Thyroid gland (tissue), 4 donors: ENCODE measurements around the gene CCDC7. TPM values are rescaled to one million over a fixed set of nuclear protein-coding genes. Genes with fewer than 3 reads are reported as not detected.
"Not testable (repeated sequence)": the region's sequence is repeated elsewhere in the genome, so short reads cannot be mapped to it uniquely, and the experiment has no call there.

Experiments
- DNase-seq, 2 donors: peaks; one replicate each; pipeline ENCODE4 v3.0.0-alpha.2; 2019
- H3K27ac ChIP-seq, 3 donors: fragments of 200-600 bp; sonication (generic); 1 replicate in 2 of 3; 2 replicates in 1 of 3; pipeline ENCODE4 v1.5.1; 2016 to 2019; ENCODE audit warnings: mild to moderate bottlenecking in 1 of 3, moderate library complexity in 1 of 3
- H3K27me3 ChIP-seq: fragments of 200-600 bp; sonication (generic); one replicate; pipeline ENCODE4 v1.5.1; 2019
- H3K36me3 ChIP-seq, 2 donors: fragments of 200-600 bp; sonication (generic); one replicate each; pipeline ENCODE4 v1.5.1; 2016 to 2019
- H3K4me1 ChIP-seq, 2 donors: fragments of 200-600 bp; sonication (generic); one replicate each; pipeline ENCODE4 v1.5.1; 2017 to 2019
- H3K4me3 ChIP-seq, 3 donors: fragments of 200-600 bp; sonication (generic); replicated peaks in 1 of 3; 1 replicate in 2 of 3; 2 replicates in 1 of 3; pipeline ENCODE4 v1.5.1; 2016; ENCODE audit warnings: mild to moderate bottlenecking in 1 of 3
- H3K9me3 ChIP-seq: fragments of 200-600 bp; sonication (generic); one replicate; pipeline ENCODE4 v1.5.1; 2017
- POLR2A ChIP-seq, 2 donors: fragments of 450-650 bp; IDR thresholded peaks; one replicate each; pipeline ENCODE4 v1.6.1; 2017; ENCODE audit warnings: antibody characterized with exemption in 2 of 2, mild to moderate bottlenecking in 2 of 2, moderate library complexity in 1 of 2
- WGBS, 2 donors: methylation state at CpG; one replicate each; pipeline ENCODE4 v1.1.5; 2017; 5-methylcytosine and 5-hydroxymethylcytosine counted together
- intact Hi-C: fragments of 100-400 bp; cut with DNase I; formaldehyde crosslinking; loops from one replicate; pipeline ENCODE4 v1.15.1; 2023
- total RNA-seq, 4 donors: library from RNA; depleted of rRNA; stranded (reverse); fragments of >200 nt; gene quantifications; one replicate each; pipeline ENCODE4 v1.2.3, GENCODE V29; 2016
- TF ChIP-seq, protein P1 (sequence below), 6 experiments: fragments of 200-600 bp in 3 of 6; fragments of 450-650 bp in 3 of 6; sonication (generic) in 3 of 6; IDR thresholded peaks; one replicate each; pipeline ENCODE4 v1.5.1; 2016 to 2019; ENCODE audit warnings: antibody characterized with exemption in 6 of 6, mild to moderate bottlenecking in 2 of 6, inconsistent platforms in 1 of 6, moderate library complexity in 1 of 6

The CCDC7 gene
- total RNA-seq = 10 to 100 TPM; 41.2 to 69.0 (median 55.2) TPM

DNA sequence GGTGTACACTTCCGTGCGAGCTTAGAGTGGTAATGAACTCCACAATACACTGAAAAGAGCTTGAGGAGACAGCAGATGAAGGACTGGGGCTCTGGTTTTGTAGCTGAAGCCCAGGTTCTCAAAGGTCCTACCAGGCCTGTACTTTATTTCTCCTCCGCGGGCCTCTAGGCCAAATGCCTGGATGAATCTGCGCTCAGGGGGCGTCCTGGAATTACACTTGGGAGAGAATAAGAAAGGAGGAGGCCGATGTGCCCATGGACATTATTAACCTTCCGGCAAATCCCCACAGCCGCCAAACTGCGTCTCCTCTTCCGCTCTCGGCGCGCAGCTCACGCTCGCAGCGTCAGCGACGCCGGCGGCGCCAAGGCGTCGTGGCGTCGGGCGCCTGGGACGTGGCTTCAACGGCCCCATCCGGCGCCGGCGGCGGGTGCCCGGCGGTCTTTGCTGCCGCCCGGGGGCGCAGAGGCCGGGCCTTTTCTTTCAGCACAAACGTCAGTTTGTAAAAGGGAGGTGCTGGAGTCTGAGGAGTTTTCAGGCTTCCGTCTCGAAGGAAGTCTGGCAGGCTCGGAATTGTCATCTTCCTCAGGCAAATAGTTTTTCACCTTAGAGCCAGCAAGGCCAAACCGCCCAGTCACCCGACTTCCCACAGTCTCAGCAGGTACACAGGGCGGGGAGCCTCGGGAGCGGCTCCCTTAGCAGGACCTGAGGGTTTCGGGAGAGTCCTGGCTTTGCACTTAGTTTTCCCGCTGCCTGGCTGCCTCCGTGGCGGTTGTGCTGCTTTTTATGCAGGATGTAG is at the start of gene CCDC7:
Gene CCDC7 (plus strand): TSS at position 401 of the 796 bp plus-strand sequence. CDS start 5,503 bp downstream, outside the sequence.
- intact Hi-C loops = no loop called here
- Histone ChIP-seq H3K27me3 (no peaks in the 10 kb centered on the region), H3K36me3 (no peaks in the 10 kb centered on the region), H3K4me1 (peaks cover 0 to 6% of the 10 kb centered on the region in 2 donors), H3K4me3 (peak within 1 kb of the TSS; percentile 1 to 56 (median 41)), H3K9me3 (no peaks in the 10 kb centered on the region), H3K27ac (peak within 1 kb of the TSS; percentile 84 to 97 (median 96))
- 1 to 2% methylated on average over 22 of the region's 53 CpGs for WGBS, 2 donors
- peak; percentile 83 to 85 for DNase-seq
- TF ChIP-seq, protein P1, sequence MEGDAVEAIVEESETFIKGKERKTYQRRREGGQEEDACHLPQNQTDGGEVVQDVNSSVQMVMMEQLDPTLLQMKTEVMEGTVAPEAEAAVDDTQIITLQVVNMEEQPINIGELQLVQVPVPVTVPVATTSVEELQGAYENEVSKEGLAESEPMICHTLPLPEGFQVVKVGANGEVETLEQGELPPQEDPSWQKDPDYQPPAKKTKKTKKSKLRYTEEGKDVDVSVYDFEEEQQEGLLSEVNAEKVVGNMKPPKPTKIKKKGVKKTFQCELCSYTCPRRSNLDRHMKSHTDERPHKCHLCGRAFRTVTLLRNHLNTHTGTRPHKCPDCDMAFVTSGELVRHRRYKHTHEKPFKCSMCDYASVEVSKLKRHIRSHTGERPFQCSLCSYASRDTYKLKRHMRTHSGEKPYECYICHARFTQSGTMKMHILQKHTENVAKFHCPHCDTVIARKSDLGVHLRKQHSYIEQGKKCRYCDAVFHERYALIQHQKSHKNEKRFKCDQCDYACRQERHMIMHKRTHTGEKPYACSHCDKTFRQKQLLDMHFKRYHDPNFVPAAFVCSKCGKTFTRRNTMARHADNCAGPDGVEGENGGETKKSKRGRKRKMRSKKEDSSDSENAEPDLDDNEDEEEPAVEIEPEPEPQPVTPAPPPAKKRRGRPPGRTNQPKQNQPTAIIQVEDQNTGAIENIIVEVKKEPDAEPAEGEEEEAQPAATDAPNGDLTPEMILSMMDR (IDR thresholded peaks at IDR 0.05) = peak in 2 of 6 experiments; percentile 50 to 54
- peak in 1 of 2 donors; percentile 90 for TF ChIP-seq POLR2A (IDR thresholded peaks at IDR 0.05)

DNA sequence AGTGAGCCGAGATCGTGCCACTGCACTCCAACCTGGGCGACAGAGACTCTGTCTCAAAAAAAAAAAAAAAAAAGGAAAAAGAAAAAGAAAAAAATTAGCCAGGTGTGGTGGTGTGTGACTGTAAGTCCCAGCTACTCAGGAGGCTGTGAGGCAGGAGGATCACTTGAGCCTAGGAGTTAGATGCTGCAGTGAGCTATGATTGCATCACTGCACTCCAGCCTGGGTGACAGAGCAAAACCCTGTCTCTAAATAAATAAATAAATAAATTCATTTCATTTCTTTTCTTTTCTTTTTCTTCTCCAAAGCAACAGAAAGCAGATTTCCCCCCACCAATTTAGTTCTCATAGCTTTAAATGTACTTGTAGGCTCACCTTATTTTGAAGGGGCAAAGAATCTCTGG is 48.8 kb upstream of the CCDC7 start:
- H3K9me3 ChIP-seq, H3K36me3 ChIP-seq, H3K27ac ChIP-seq, H3K4me1 ChIP-seq, H3K4me3 ChIP-seq, intact Hi-C loops, H3K27me3 ChIP-seq, DNase-seq: not testable (repeated sequence)
- 69 to 97% methylated on average over 3 of the region's 3 CpGs for WGBS, 2 donors

DNA sequence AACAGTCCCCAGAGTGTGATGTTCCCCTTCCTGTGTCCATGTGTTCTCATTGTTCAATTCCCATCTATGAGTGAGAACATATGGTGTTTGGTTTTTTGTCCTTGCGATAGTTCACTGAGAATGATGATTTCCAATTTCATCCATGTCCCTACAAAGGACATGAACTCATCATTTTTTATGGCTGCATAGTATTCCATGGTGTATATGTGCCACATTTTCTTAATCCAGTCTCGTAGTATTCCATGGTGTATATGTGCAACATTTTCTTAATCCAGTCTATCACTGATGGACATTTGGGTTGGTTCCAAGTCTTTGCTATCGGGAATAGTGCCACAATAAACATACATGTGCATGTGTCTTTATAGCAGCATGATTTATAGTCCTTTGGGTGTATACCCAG is 46.2 kb upstream of the CCDC7 start:
- H3K9me3 ChIP-seq, DNase-seq, H3K4me1 ChIP-seq, intact Hi-C loops, H3K4me3 ChIP-seq, H3K27me3 ChIP-seq, H3K36me3 ChIP-seq, H3K27ac ChIP-seq: not testable (repeated sequence)
- 89 to 98% methylated on average over 3 of the region's 3 CpGs for WGBS, 2 donors

DNA sequence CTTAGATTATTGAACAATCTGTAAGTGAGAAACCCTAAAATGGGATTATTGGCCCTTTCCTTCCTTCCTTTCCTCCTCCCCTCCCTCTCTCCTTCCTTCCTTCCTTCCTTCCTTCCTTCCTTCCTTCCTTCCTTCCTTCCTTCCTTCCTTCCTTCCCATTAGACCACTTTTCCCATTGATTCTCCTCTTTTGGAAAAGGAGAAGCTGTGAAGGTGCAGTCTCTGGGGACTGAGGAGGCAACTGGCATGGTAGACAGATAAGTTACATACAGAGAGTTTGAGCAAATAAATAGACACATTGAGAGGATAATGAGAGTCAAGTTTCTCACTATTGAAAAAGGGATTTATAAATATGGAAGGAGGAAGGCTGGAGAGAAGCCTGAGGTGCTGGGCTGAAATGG is 45.0 kb upstream of the CCDC7 start:
- no peaks in the 10 kb centered on the region for H3K4me1 ChIP-seq
- no peak overlapping the region for H3K4me3 ChIP-seq
- H3K9me3 ChIP-seq = no peaks in the 10 kb centered on the region
- intact Hi-C loops = no loop called here
- H3K27me3 ChIP-seq = no peaks in the 10 kb centered on the region
- H3K36me3 ChIP-seq = no peaks in the 10 kb centered on the region
- TF ChIP-seq POLR2A (IDR thresholded peaks at IDR 0.05) = no peak
- TF ChIP-seq, protein P1 (IDR thresholded peaks at IDR 0.05) = no peak
- no peak for DNase-seq
- H3K27ac ChIP-seq = no peak overlapping the region

DNA sequence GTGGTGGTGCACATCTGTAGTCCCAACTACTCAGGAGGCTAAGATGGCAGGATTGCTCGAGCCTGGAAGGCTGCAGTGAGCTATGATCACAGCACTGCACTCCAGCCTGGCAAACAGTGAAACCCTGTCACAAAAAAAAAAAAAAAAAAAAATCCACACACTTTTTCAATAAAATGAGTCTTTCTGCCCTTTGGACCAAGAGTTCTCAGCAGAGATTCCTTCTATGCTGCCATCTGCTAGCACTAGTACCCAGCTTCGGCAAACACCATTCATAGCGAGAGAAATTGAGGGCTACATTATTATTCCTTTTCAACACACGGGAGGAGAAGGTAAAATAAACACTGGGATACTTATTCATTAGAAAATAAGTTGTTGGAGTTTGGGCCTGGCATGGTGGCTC is 43.4 kb upstream of the CCDC7 start:
- intact Hi-C loops = no loop called here
- TF ChIP-seq POLR2A (IDR thresholded peaks at IDR 0.05) = no peak
- TF ChIP-seq, protein P1 (IDR thresholded peaks at IDR 0.05) = no peak
- no peak for DNase-seq
- no peaks in the 10 kb centered on the region for H3K4me1 ChIP-seq
- no peaks in the 10 kb centered on the region for H3K9me3 ChIP-seq
- H3K4me3 ChIP-seq = no peak overlapping the region
- no peak overlapping the region for H3K27ac ChIP-seq
- WGBS, 2 donors = 88 to 90% methylated on average over 4 of the region's 4 CpGs
- H3K36me3 ChIP-seq = no peaks in the 10 kb centered on the region
- H3K27me3 ChIP-seq = no peaks in the 10 kb centered on the region

DNA sequence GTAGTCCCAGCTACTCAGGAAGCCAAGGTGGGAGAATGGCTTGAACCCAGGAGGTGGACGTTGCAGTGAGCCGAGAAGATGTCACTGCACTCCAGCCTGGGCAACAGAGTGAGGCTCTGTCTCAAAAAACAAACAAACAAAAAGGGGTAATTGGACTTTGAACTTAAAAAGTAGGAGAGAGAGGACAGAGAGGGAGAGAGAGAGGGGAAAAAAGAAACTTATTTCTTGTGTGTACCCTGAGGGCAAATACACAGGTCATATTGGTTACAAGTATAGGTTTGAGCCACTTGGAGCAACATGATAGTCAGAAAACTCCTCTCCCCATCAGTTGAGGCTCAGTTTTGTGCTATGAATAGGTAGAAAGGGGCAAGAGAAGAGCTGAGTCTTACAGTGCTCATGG is 42.8 kb upstream of the CCDC7 start:
- Histone ChIP-seq H3K27me3 (no peaks in the 10 kb centered on the region), H3K36me3 (no peaks in the 10 kb centered on the region), H3K4me3 (no peak overlapping the region), H3K9me3 (no peaks in the 10 kb centered on the region), H3K4me1 (no peaks in the 10 kb centered on the region), H3K27ac (no peak overlapping the region)
- 93 to 100% methylated on average over 2 of the region's 2 CpGs for WGBS, 2 donors
- TF ChIP-seq POLR2A (IDR thresholded peaks at IDR 0.05) = no peak
- TF ChIP-seq, protein P1 (IDR thresholded peaks at IDR 0.05) = no peak
- no peak for DNase-seq
- intact Hi-C loops = no loop called here
